Right renal pelvis (tissue), 4 donors: Measurements from ENCODE around the gene UGT2B28. TPM values are rescaled to one million over a fixed set of nuclear protein-coding genes. Genes with fewer than 3 reads are reported as not detected.
"Not testable (repeated sequence)": the region's sequence is repeated elsewhere in the genome, so short reads cannot be mapped to it uniquely, and the experiment has no call there.

Source experiments
- DNase-seq, 4 donors: peaks; one replicate each; pipeline ENCODE4 v3.0.0-alpha.2; 2013; ENCODE audit warnings: low read depth in 4 of 4, low spot score in 3 of 4, missing footprints in 1 of 4
- polyA plus RNA-seq, 4 donors: library from polyadenylated mRNA; unstranded; fragments of 120-200 nt; gene quantifications; one replicate each; pipeline ENCODE4 v1.2.1, GENCODE V29; 2013; ENCODE audit not compliant: insufficient read length in 4 of 4

UGT2B28 gene
- under 1 TPM in 3 of 4 donors, not detected in 1; 0.14 to 0.66 (median 0.42) TPM for polyA plus RNA-seq

- not testable (repeated sequence) for DNase-seq
These were observed at the start of gene UGT2B28 for GRCh38 chr4:69280081-69280480. Gene UGT2B28 (plus strand): TSS chr4:69280475. CDS start chr4:69280501, 26 bp downstream.

- no peak for DNase-seq
These were observed 41.2 kb upstream of the UGT2B28 start for GRCh38 chr4:69239092-69239491.

- DNase-seq, result no peak
These were observed 40.6 kb upstream of the UGT2B28 start for GRCh38 chr4:69239557-69240168.

GRCh38 chr4:69240787-69241186, 39.5 kb upstream of the UGT2B28 start:
- not testable (repeated sequence) for DNase-seq

GRCh38 chr4:69241746-69242145, 38.5 kb upstream of the UGT2B28 start:
- DNase-seq, result not testable (repeated sequence)

GRCh38 chr4:69242562-69243240, 37.6 kb upstream of the UGT2B28 start:
- DNase-seq, result not testable (repeated sequence)

- not testable (repeated sequence) for DNase-seq
These were observed 29.4 kb upstream of the UGT2B28 start for GRCh38 chr4:69250884-69251283.

- not testable (repeated sequence) for DNase-seq
These were observed 27.0 kb upstream of the UGT2B28 start for GRCh38 chr4:69253147-69253772.

GRCh38 chr4:69268612-69269011, 11.7 kb upstream of the UGT2B28 start:
- not testable (repeated sequence) for DNase-seq

GRCh38 chr4:69296356-69296755, 16.1 kb downstream of the UGT2B28 start:
- not testable (repeated sequence) for DNase-seq

- not testable (repeated sequence) for DNase-seq
These were observed 28.3 kb downstream of the UGT2B28 start for GRCh38 chr4:69308426-69309033.

- not testable (repeated sequence) for DNase-seq
These were observed 29.3 kb downstream of the UGT2B28 start for GRCh38 chr4:69309549-69310076.

GRCh38 chr4:69310262-69310661, 30.0 kb downstream of the UGT2B28 start:
- DNase-seq, result not testable (repeated sequence)

- peak in 2 of 4 donors; percentile 10 to 18 for DNase-seq
These were observed 37.5 kb downstream of the UGT2B28 start for GRCh38 chr4:69317669-69318298.

GRCh38 chr4:69321153-69321729, 41.0 kb downstream of the UGT2B28 start:
- no peak for DNase-seq

- no peak for DNase-seq
These were observed 41.8 kb downstream of the UGT2B28 start for GRCh38 chr4:69322055-69322454.

- no peak for DNase-seq
These were observed 43.0 kb downstream of the UGT2B28 start for GRCh38 chr4:69323284-69323683.

GRCh38 chr4:69330345-69331047, 50.2 kb downstream of the UGT2B28 start:
- DNase-seq, result no peak

- not testable (repeated sequence) for DNase-seq
These were observed 51.0 kb downstream of the UGT2B28 start for GRCh38 chr4:69331304-69331703.
